Memory B cell (primary cell): ENCODE results near the gene ASB17.
"Not testable (repeated sequence)": the region's sequence is repeated elsewhere in the genome, so short reads cannot be mapped to it uniquely, and the experiment has no call there.

Experiments
- ATAC-seq: fragments of 150-1000 bp; cut with Tn5 transposase; 2 replicates; pipeline ENCODE4 v1.10.0; 2021; ENCODE audit warnings: low read depth, mild to moderate bottlenecking, moderate library complexity
- DNase-seq, 2 donors: peaks; one replicate each; pipeline ENCODE4 v3.0.0; 2022; ENCODE audit warnings: low spot score in 2 of 2
- H3K27ac Mint-ChIP-seq: one replicate; pipeline ENCODE4 v1.8.0; 2022; ENCODE audit warnings: mild to moderate bottlenecking, moderate library complexity, mixed read lengths
- H3K27me3 Mint-ChIP-seq: one replicate; pipeline ENCODE4 v1.8.0; 2022; ENCODE audit warnings: mixed read lengths
- H3K36me3 Mint-ChIP-seq: one replicate; pipeline ENCODE4 v1.8.0; 2022; ENCODE audit warnings: mild to moderate bottlenecking, mixed read lengths
- H3K4me1 Mint-ChIP-seq: one replicate; pipeline ENCODE4 v1.8.0; 2022; ENCODE audit warnings: mixed read lengths
- H3K4me3 Mint-ChIP-seq: one replicate; pipeline ENCODE4 v1.8.0; 2022; ENCODE audit warnings: mild to moderate bottlenecking, moderate library complexity, mixed read lengths
- H3K9me3 Mint-ChIP-seq: one replicate; pipeline ENCODE4 v1.8.0; 2022; ENCODE audit warnings: mixed read lengths

Gene ASB17, protein sequence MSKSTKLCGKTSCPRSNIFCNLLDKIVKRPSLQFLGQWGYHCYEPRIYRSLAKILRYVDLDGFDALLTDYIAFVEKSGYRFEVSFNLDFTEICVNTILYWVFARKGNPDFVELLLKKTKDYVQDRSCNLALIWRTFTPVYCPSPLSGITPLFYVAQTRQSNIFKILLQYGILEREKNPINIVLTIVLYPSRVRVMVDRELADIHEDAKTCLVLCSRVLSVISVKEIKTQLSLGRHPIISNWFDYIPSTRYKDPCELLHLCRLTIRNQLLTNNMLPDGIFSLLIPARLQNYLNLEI

DNA sequence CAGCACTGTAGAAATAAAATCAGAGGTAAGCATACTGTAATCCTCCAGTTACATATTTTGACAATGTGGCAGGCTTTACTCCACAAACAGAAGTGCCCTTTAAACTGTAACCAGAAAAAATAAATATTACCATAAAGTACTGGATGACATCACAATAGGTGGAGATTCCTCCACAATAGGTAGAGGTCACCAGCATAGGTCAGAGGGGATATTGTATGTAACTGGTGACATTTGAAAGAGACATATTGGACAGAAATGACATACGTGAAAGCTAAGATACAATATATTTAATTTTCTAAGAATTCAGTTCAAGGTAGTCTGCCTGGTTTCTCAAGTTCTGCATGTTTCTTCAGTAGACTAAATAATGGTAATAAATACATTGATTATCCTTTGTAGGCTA is at the start of gene ASB17:
Gene ASB17 (minus strand): TSS at position 101 of the 400 bp plus-strand sequence. CDS start 113 bp downstream, outside the sequence.
- peaks cover 2% of the 10 kb centered on the region for H3K9me3 Mint-ChIP-seq
- no peak within 1 kb of the TSS for H3K4me3 Mint-ChIP-seq
- H3K27me3 Mint-ChIP-seq, result peaks cover 6% of the 10 kb centered on the region
- H3K36me3 Mint-ChIP-seq, result no peaks in the 10 kb centered on the region
- H3K27ac Mint-ChIP-seq, result no peak within 1 kb of the TSS
- ATAC-seq (no peak), DNase-seq (no peak)
- H3K4me1 Mint-ChIP-seq, result no peaks in the 10 kb centered on the region

DNA sequence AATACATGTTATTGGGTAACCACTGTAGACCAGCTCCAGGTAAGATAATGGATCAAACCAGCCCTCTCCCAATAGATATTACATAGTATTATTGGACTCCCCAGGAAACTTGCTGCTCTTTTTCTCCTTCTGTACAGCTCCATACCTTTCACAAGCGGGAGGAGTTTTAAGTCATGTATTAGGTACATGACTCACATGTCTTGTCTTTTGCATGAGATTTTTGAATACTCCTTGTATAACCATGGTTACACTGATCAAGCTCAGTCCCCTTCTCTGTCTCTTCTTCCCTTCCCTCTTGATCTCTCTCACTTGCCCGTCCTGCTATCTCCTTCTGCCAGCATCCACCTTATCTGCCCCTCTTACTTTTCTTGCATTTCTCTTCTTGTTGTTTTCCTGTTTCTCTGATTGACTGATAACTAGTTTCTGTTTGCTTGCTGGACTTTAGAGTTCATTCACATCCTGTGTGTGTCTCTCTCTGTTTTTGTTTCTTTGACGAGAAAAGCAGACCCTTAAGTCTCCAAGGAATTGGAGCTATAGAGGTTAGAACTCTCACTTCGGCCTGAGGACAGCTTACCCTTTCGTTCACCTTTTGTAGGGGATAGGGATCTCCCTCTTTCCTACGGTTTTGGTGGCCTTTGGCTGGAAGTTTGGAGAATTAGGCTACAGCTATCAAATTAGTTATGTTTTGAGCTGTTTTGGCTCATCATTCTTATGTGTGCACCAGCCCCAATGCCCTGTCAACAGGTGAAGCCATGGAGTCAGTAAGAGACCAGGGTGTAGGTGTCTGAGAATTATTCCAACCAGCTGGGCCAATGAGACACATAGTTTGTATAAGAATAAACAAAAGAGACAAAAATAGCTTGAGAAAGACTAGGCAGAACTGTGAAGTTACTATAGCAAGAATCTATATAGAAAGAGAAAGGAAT is 49.0 kb upstream of the ASB17 start:
- ATAC-seq, result no peak
- Mint-ChIP-seq H3K36me3 (peaks cover 4% of the 10 kb centered on the region), H3K27ac (no peak overlapping the region), H3K4me1 (peaks cover 2% of the 10 kb centered on the region), H3K9me3 (peaks cover 5% of the 10 kb centered on the region), H3K4me3 (no peak overlapping the region), H3K27me3 (peaks cover 8% of the 10 kb centered on the region)
- DNase-seq, result no peak

DNA sequence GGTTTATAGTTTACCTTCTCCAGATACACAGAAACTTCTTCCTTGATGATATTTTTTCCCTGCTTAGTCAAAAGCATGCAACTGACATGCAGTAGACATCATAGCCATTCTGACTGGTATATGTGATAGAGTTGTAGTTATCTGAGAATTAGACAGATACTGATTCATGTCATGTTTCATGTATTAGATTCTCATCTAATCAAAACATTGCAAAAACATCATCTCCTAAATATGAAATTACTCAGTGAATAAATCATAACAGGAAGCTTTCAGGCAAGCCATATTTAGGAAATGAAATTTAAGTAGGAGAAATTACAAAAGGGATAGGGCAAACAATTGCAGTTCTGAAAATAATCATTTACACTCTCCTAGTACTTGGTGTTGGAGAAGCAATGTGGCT is 38.4 kb upstream of the ASB17 start:
- no peak for DNase-seq
- Mint-ChIP-seq H3K27me3 (peaks cover 5% of the 10 kb centered on the region), H3K4me3 (no peak overlapping the region), H3K36me3 (no peaks in the 10 kb centered on the region), H3K9me3 (no peaks in the 10 kb centered on the region), H3K4me1 (no peaks in the 10 kb centered on the region), H3K27ac (no peak overlapping the region)
- no peak for ATAC-seq

DNA sequence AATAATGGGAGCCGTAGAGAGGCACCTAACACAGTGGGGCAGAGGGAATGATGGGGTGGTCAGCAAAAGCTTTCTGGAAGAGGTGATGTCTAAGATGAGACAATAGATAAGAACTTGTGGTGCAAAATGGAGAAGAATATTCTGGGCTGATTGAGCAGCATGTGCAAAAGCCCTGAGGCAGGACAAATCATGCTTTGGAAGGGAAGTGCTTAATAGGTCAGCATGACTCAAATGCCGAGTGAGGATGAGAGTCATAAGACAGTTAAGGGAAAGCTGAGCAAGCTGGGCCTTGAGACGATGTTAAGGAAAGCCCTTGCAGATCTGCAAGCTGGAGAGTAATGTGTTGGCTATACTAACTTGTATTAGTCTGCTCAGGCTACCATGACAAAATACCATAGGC is 37.3 kb upstream of the ASB17 start:
- Mint-ChIP-seq H3K36me3 (no peaks in the 10 kb centered on the region), H3K9me3 (no peaks in the 10 kb centered on the region), H3K4me1 (no peaks in the 10 kb centered on the region), H3K27me3 (peaks cover 5% of the 10 kb centered on the region), H3K27ac (no peak overlapping the region), H3K4me3 (no peak overlapping the region)
- no peak for ATAC-seq
- DNase-seq, result no peak

DNA sequence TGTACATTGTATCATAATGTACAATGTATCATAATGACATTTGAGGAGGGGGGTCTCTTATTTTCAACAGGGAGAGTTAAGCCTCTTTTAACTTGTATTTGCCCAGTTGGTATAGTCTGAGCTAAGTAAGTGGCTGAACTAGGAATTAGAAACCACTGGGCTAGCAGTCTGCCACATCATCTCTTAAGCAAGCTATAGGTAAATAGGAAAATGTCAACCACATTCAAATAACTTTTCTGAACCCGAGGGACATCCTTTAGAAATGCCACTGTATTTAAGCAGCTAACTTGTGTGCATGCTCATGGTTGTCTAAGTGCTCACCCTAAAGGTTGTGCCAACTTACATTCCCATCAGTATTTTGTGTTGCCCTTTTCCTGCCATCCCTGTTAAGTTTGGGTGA is 35.5 kb upstream of the ASB17 start:
- H3K27ac Mint-ChIP-seq, result no peak overlapping the region
- DNase-seq (no peak), ATAC-seq (no peak)
- H3K27me3 Mint-ChIP-seq, result peaks cover 3% of the 10 kb centered on the region
- no peaks in the 10 kb centered on the region for H3K9me3 Mint-ChIP-seq
- no peaks in the 10 kb centered on the region for H3K36me3 Mint-ChIP-seq
- H3K4me1 Mint-ChIP-seq, result no peaks in the 10 kb centered on the region
- no peak overlapping the region for H3K4me3 Mint-ChIP-seq

DNA sequence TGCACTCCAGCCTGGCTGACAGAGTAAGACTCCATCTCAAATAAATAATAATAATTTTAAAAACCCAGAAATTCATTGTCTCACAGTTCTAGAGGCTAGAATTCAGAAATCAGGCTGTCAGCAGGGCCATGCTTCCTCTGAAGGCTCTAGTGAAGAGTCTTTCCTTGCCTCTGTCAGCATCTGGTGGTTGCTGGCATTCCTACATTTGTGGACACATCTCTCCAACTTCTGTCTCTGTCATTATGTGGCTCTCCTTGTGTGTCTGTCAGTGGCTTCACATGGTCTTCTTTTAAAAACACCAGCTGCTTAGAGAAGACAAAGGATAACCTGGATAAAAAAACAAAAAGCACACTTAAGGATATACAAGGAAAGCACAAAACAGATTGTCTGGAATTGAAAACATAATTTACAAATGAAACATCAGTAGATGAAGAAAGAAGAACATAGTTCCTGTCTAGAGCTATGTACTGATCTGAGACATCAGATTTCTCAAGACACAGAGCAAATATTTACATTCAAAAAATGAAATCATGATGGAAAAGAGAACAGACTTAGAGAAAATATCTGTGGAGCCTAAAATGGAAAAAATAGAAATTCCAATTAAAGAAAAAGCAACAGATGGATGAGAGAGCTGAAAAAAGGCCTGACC is 32.7 kb upstream of the ASB17 start:
- Mint-ChIP-seq H3K27me3 (peaks cover 6% of the 10 kb centered on the region), H3K27ac (no peak overlapping the region), H3K4me3 (no peak overlapping the region), H3K36me3 (no peaks in the 10 kb centered on the region), H3K4me1 (no peaks in the 10 kb centered on the region), H3K9me3 (no peaks in the 10 kb centered on the region)
- ATAC-seq (no peak), DNase-seq (no peak)

DNA sequence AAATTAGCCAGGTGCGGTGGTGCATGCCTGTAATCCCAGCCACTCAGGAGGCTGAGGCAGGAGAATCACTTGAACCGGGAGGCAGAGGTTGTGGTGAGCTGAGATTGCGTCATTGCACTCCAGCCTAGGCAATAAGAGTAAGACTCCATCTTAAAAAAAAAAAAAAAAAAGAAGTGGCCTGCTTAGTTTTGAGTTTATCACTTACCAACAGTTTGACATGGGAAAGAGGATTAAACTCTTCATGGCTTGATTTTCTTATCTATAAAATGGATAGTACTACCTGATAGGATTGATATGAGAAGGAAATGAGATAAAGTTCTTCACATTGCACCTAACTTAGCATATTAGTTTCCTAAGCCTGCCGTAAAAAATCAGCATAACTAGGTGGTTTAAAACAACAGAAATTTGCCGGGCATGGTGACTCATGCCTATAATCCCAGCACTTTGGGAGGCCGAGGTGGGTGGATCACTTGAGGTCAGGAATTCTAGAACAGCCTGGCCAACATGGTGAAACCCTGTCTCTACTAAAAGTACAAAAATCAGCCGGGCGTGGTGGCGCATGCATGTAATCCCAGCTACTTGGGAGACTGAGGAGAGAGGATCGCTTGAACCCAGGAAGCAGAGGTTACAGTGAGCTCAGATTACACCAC is 32.0 kb upstream of the ASB17 start:
- not testable (repeated sequence) for ATAC-seq, H3K4me3 Mint-ChIP-seq, H3K27me3 Mint-ChIP-seq, H3K4me1 Mint-ChIP-seq, H3K36me3 Mint-ChIP-seq, H3K27ac Mint-ChIP-seq, H3K9me3 Mint-ChIP-seq, DNase-seq

DNA sequence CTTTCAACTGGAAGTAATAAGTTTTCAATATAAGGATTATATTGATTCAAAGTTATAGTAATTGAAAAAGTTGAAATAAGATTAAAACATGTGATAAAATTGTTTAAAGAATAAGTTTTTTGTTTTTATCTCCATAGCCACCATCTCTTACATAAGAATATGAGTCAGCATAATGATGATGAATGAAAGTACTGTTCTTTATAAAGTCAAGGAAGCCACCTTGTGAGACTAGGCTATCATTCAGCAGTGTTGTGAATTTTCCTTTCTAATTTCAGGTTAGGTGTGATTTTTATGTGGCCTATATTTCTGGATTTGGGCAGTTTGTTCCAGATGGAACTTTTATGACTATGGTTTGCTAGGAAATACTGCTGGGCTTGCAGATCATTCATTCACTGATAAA is 22.4 kb upstream of the ASB17 start:
- ATAC-seq (no peak), DNase-seq (no peak)
- no peaks in the 10 kb centered on the region for H3K36me3 Mint-ChIP-seq
- H3K27ac Mint-ChIP-seq, result no peak overlapping the region
- no peak overlapping the region for H3K4me3 Mint-ChIP-seq
- H3K9me3 Mint-ChIP-seq, result no peaks in the 10 kb centered on the region
- H3K27me3 Mint-ChIP-seq, result peaks cover 2% of the 10 kb centered on the region
- H3K4me1 Mint-ChIP-seq, result no peaks in the 10 kb centered on the region

DNA sequence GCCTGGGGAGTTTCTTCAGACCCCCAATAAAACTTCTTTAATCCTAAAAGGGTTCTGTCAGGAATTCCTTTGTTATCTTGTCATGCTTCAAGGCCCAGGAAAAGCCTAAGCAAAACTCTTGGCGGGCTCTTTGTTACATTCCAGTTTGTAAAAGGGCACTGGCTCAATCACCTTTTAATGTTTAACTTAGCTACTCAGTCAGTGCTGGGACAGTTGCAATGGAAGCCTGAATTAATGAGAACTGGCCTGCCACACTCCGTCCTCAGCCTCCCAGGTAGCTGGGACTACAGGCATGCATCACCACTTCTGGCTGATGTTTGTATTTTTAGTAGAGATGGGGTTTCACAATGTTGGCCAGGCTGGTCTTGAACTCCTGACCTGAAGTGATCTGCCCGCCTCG is 21.3 kb upstream of the ASB17 start:
- Mint-ChIP-seq H3K27ac (no peak overlapping the region), H3K4me3 (no peak overlapping the region), H3K27me3 (no peaks in the 10 kb centered on the region), H3K36me3 (no peaks in the 10 kb centered on the region), H3K4me1 (no peaks in the 10 kb centered on the region), H3K9me3 (no peaks in the 10 kb centered on the region)
- DNase-seq (no peak), ATAC-seq (no peak)

DNA sequence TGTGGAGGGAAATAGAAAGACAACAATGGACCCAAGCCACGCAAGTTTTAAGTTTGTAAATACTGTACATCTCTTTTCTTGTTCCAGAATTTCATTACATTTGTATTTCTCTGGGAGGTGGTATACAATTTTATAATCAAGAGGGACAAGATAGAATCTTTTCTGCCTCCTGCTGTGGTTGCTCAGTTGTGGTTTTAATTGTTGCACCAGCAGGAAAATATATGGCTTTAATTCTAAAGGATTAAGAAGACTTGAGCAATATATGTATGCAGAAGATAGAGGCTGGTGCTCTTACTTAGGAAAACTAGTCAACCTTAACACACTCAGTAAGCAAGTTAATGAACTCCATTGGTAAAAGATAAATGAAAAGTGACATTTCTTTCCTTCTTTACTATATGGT is 19.8 kb upstream of the ASB17 start:
- ATAC-seq (no peak), DNase-seq (no peak)
- no peak overlapping the region for H3K27ac Mint-ChIP-seq
- H3K4me3 Mint-ChIP-seq, result no peak overlapping the region
- no peaks in the 10 kb centered on the region for H3K27me3 Mint-ChIP-seq
- H3K4me1 Mint-ChIP-seq, result no peaks in the 10 kb centered on the region
- H3K36me3 Mint-ChIP-seq, result no peaks in the 10 kb centered on the region
- H3K9me3 Mint-ChIP-seq, result no peaks in the 10 kb centered on the region

DNA sequence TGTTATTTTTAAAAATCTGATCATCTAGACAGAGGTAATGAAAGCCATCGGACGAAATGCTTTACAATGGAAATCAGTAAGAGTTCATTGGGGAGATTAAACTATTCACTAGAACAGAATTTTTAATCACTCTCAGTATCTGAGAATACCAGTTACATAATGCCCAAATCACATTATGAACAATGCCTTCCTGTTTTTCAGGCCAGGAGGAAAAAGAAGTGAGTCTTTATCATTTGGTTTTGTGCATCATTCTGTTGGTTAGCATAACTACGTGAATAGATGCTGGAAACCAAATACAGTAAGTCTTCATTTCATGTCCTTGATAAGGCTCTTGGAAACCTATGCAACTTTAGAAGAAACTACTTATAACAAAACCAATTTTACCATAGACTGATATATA is 18.0 kb upstream of the ASB17 start:
- H3K36me3 Mint-ChIP-seq, result peaks cover 2% of the 10 kb centered on the region
- no peaks in the 10 kb centered on the region for H3K27me3 Mint-ChIP-seq
- no peak overlapping the region for H3K27ac Mint-ChIP-seq
- ATAC-seq (no peak), DNase-seq (no peak)
- H3K4me1 Mint-ChIP-seq, result no peaks in the 10 kb centered on the region
- peaks cover 8% of the 10 kb centered on the region for H3K9me3 Mint-ChIP-seq
- no peak overlapping the region for H3K4me3 Mint-ChIP-seq

DNA sequence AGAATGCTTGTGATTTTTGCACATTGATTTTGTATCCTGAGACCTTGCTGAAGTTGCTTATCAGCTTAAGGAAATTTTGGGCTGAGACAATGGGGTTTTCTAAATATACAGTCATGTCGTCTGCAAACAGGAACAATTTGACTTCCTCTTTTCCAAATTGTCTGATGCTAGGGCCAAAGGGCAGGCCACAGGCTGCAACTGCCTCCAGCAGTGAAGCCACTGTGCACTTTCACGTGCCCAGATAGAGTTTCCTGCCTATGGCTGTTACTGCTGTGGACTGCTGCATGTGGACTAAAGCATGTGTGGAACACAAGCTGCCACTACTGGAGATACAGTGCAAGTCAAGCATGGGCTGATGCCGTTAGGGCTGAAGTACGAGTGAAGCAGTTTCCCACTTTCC is 10.8 kb upstream of the ASB17 start:
- not testable (repeated sequence) for H3K4me1 Mint-ChIP-seq, H3K27ac Mint-ChIP-seq, H3K4me3 Mint-ChIP-seq, H3K27me3 Mint-ChIP-seq, H3K36me3 Mint-ChIP-seq, ATAC-seq, DNase-seq
- H3K9me3 Mint-ChIP-seq, result peaks cover 12% of the 10 kb centered on the region

DNA sequence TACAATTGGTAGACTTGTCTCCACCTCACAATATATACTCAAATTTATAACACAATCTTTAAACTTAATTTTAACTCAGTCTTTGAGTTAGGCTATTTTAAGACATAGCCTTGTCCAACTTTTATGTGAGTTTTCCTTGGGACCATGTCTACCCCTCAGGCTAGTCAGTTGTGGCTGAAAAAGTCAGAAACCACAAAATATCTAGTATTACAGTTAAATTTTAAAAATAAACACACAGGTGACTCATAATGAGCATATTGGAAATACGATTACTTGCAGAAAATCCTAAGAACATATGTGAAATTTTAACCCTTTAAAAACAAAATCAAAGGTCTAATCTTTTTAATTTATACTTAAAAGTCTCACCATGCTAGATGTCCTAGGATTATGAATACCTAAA is 4.8 kb upstream of the ASB17 start:
- ATAC-seq (no peak), DNase-seq (no peak)
- Mint-ChIP-seq H3K36me3 (no peaks in the 10 kb centered on the region), H3K27me3 (peaks cover 2% of the 10 kb centered on the region), H3K4me1 (no peaks in the 10 kb centered on the region), H3K4me3 (no peak overlapping the region), H3K9me3 (peaks cover 3% of the 10 kb centered on the region), H3K27ac (no peak overlapping the region)

DNA sequence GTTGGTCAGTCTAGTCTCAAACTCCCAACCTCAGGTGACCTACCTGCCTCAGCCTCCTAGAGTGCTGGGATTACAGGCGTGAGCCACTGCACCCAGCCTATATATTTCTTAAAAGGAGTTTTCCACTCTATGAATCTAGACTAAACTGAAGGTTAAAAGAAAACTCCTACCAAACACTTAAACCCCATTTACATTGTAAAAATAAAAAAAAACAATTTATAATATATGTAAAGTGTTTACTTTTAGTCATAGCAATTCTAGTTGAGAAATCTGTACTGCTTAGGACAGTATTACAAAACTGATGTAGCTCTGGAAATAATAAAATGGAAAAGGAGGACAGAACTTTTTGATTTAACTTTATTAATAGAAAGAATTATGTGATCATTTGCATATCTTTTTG is 9.5 kb downstream of the ASB17 start:
- Mint-ChIP-seq H3K27me3 (peaks cover 1% of the 10 kb centered on the region), H3K4me1 (no peaks in the 10 kb centered on the region), H3K9me3 (no peaks in the 10 kb centered on the region), H3K36me3 (no peaks in the 10 kb centered on the region), H3K27ac (no peak overlapping the region), H3K4me3 (no peak overlapping the region)
- DNase-seq (no peak), ATAC-seq (no peak)
